Stimulated activated CD8-positive, alpha-beta memory T cell treated with anti-CD3 and anti-CD28 coated beads, Interleukin-7, amount 100 ng/mL, for 24 hours (primary cell): ENCODE measurements around the gene AGAP1.

Experiments used
- DNase-seq: peaks from one replicate; pipeline ENCODE4 v3.0.0-alpha.2; 2020; ENCODE audit warnings: low read depth

AGAP1 gene

DNA sequence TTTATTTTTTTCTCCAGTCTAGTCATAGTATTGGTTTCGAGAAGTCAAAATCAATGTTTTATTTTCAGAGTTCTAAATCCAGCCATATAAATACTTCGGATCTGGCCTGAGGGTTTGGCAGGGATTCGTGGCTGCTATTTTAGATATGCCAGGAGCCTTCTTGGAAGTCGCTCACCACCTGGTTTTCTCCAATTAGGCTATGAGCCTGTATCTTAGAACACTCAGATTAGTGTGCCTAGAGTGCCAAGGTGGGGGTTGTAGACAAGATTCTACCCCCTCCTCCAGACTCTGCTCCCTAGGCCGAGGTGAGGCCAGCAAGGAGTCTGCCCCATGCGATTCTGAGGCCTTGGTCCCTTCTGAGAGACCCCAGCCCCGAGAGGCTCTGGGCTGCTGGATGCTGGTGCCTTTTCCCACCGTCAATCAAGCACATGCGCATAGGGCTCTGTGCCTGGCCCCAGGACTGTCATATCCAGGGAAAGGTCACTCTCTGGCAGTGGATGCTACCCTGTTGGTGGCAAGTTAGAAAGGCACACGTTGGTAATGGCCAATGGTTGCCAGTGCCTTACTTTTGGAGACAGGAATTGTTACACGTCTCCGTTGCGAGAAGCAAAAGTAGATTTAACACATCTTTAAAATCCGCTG is 197.1 kb downstream of the AGAP1 start:
- no peak for DNase-seq

DNA sequence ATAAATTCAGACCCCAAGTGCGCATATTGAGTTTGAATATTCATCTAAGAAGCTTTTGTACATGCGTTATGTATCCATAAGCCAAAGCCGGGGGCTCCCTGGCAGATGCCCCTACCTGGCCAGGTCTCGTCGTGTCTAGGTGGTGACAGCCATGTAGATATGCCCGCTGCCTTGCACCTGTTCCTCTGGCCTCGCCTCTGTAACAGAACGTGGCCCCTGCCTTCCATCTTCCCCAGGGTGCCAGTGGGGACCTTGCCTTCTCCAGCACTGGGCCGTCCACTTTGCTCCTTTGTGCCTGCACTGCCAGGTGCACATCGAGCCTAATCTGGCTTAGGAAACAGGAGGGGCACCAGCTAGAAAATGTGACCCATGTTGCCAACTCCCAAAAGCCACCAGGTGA is 198.2 kb downstream of the AGAP1 start:
- no peak for DNase-seq

DNA sequence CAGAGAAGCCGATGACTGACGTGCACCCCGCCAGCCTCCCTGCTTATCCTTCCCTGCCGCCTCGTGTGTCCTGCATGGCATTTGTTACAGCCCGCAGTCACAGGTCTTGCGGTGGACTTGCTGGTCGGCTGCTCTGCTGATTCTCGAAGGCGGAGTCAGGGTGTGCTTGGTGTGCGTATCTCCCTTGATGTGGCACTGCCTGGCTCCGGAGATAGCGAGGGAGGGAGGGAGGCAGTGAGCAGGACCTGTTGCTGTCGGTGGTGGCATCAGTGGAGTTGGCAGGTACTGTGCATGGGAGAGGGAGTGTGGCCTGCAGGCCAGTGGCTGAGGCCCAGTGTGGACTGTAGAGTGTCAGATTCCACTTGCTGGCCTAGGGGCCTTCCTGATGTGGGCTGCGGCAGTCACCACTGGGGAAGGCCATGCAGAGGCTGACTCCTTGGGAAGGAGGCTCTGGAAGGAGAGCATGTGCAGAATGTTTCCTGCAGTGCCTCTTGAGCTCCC is 198.9 kb downstream of the AGAP1 start:
- DNase-seq: no peak

DNA sequence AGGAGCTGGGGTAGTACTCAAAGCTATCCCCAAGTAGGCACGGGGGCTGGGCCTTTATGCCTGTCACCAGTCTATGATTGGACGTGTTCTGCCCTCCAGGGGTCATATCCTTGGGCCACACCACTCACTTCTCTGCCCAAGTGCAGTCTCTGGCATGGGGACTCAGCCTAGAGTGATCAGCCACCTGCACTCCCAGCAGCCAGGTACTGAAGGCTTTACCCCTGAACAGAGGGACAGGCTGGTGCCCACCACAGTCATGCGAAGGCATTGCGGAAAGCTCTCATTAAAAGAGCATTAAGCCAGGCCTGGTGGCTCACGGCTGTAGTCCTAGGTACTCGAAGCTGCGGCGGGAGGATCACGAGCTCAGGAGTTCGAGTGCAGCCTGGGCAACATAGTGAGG is 199.4 kb downstream of the AGAP1 start:
- no peak for DNase-seq

DNA sequence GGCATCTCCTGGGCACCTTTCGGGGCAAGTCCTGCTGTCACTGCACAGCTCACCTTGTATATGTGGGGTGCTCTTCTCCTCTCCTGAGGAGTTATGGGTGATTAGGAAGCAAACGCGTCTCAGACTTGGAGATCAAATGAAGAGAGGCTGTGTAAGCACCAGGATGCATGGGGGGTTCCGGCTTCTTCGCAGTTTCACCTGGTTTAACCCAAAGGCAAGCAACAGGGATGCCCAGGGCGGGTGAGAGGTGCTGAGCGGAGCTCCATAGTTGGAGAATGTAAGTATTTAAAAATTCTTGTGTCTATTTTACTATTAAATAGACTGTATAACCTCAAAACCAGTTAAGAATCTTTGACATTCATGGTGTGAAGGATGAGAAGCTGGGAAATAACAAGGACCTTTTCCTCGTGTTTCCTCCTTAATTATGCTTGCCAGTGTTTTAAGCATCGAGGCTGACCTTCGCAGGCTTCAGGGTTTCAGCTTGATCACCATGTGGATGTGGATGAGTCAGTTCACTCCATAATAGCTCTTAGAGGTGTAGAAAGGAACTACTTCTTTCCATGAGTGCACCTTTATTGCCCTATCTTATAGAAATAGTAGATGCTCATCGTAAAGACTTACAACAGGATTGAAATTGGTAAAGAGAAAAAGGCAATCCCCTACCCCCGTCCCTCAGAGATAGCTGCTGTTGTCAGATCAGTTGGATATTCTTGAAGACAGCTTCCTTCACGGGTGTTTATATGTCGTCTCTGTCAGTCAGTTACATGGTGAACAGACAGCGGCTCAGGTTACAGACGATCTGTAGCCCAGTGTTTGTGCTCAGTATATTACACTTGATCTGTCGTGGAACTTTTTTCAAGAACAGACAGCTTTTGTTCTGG is 201.1 kb downstream of the AGAP1 start:
- no peak for DNase-seq

DNA sequence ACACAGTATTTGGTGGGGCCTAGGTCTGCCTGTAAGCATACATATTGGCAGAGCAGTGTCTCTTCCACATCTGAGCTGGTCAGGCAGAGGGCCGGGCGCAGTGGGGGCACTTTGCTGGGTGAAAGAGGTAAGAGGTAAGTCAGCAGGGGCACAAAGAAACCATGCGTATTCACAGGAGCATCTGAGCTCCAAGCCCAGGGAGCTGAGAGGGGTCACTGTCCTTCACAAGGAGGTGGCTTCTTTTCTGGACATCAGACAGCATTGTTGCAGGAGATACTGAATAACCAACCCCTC is 201.7 kb downstream of the AGAP1 start:
- no peak for DNase-seq

DNA sequence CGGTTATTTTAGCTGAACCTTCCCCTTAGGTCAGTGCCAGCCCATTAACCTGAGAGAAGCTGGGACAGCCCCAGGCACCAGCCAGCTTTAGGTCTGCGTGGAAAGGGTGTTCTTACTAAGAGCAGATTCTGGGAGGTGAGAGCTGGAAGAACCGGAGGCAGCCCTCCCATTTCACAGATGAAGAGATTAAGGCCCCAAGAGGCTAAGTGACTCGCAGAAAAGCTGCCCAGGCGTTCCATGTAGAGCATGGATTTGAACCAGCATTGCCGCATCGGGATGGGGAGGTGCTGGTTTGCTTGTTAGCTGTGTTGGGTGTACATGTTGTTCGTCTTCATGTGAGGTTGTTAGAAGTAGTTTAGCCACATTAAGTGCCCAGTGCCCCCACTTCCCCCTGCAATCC is 203.2 kb downstream of the AGAP1 start:
- DNase-seq: no peak

DNA sequence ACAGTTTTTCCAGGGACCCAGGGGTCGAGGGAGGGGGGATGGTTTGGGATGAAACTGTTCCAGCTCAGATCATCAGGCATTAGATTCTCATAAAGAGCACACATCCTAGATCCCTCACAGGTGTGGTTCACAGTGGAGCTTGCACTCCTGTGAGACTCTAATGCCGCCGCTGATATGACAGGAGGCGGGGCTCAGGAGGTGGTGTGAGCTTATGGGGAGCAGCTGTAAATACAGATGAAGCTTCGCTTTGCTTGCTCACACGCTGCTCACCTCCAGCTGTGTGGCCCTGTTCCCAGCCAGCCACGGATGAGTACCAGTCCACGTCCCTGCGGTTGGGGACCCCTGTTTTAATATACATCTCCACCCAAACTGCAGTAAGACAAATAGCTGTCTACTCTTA is 204.2 kb downstream of the AGAP1 start:
- DNase-seq: no peak

DNA sequence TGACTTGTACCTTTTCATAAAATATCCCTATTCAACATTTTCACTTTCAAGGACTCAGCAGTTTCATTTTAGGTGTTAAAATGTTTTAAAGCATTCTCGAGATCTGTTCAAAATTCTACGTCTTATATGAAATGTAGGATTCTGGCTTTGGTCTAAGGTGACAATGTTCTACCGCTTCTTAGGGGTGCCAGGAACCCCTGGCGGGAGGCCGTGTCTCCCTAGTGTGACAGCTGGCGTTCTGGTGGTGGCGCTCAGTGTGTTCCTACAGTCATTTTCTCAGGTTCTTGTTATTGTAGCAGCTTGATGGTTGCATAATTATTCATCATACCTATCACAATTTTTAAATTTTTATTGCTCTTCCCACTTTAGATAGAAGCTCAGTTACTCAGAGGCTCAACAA is 204.6 kb downstream of the AGAP1 start:
- DNase-seq: no peak

DNA sequence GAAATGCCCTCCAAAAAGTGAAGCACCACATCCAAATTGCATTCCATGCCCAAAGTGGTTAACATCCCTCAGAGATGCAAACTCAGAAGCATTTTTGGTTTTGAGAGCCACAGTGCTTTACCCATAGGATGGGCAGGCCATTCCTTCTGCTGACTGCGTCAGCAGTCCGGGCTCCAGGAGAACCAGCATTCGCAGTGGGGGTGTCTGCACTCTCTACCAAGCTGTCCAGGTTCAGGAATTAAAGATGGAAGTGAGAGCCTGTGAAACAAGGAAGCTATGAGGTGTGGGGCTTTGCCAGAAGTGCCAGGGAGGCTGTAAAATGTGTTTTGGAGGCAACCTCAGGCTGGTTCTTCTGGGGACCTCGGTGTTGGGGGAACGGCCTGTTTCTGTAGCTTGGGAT is 205.7 kb downstream of the AGAP1 start:
- DNase-seq: no peak

DNA sequence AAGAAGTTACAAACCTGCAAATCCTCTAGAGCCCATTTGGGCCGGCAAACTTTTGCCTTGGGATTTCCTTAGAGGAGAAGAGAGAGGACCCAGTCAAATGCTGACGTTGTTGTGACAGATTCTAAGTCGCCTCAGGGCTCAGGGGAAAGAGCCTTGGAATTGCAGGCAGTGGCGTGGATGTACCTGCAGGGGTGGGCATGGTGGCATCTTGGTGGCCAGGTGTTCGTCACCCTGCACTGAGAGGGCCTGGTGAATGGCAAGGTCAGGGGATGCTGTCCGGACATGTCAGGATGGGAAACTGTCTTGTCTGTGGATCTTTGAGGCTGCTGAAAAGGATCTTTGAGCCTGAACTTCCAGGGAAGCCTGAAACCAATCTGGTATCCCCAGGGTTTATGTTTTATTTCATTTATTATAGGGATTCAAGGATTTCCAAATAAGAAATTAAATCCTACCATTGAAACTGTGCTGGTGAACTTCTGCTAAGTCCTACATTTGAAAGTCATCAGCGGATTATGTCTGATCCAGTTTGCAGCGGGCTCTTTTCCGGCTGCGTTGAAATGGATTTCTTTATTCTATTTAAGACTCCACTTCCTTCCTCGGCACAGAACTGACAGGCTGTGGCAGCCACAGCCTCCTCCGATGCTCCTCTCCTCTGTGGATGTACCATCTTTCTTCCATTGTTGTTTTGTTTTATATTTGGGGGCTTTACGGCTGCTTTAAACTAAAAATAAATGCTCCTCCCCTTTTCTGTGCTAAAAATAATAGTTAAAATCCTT is 207.6 kb downstream of the AGAP1 start:
- DNase-seq: no peak

DNA sequence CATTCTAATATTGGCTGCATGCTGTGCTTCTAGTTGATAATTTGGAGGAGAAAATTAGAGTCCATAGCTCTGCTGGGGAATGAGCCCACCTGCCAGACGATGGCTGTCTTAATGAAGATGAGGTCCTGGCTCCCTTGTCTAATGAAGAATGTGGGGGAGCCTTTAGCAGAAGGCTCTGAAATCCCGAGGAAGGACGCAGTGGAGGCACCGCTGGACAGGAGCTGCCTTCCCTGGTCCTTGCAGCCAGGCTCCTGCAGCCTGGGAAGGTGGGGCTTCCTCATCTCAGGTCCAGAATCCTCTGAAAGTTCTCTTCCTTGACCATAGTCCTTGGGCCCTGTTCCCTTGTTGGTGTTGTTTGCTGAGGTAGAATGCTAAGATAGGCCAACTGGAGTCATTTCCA is 208.3 kb downstream of the AGAP1 start:
- no peak for DNase-seq

DNA sequence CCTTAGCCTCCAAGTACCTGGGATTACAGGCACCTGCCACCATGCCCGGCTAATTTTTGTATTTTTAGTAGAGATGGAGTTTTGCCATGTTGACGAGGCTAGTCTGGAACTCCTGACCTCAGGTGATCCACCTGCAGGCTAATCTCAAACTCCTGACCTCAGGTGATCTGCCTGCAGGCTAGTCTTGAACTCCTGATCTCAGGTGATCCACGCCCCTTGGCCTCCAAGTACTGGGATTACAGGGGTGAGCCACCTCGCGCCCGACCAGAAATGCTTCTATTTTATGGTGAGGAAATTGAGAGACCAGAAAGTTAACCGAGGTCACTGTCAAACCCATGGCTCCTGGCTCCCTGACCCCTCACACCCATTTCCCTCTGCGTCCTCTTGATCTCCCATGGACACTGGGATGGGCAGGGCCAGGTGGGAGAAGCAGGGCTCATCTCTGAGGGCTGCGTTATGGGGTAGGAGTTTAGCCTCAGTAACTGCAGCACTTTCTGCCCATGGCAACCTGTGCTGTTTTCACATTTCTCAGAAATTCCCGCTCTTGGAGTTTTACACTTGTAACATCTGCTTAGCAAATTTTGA is 210.0 kb downstream of the AGAP1 start:
- DNase-seq: no peak

DNA sequence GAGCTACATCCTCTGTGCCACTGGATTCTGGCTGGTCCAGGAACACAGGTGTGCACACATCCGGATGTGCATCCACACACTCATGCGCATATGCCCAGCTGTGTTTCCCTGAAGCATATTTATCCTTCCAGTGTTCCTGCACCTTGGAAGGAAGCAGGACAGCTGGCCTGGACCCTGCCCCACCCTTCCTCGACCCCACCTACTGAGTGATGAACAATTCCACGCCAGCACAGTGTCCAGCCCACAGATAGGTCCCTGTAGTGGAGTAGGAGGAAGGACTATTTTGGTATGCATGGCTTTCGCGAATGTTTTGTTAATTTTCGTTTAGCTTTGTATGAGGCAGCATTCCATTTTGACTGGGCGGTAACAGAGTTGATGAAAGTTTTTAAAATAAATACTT is 211.5 kb downstream of the AGAP1 start:
- no peak for DNase-seq

DNA sequence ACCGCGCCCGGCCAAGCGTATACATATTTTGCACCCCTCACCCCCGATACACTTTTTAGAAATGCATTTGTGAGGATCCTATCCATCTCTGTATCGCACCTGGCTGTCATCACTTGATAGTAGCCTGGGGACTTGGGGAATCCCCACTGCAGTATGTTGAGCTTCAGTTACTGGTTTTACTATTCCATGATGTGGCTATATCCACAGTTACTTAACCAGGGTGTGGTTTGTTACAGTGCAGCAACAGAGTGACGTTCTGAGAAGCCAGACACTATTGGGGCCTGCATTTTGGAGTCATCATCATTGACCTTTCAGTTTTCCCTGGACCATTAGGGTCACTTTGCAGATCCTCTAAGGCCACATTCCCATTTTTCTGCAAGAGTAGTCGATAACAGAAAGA is 212.7 kb downstream of the AGAP1 start:
- no peak for DNase-seq

DNA sequence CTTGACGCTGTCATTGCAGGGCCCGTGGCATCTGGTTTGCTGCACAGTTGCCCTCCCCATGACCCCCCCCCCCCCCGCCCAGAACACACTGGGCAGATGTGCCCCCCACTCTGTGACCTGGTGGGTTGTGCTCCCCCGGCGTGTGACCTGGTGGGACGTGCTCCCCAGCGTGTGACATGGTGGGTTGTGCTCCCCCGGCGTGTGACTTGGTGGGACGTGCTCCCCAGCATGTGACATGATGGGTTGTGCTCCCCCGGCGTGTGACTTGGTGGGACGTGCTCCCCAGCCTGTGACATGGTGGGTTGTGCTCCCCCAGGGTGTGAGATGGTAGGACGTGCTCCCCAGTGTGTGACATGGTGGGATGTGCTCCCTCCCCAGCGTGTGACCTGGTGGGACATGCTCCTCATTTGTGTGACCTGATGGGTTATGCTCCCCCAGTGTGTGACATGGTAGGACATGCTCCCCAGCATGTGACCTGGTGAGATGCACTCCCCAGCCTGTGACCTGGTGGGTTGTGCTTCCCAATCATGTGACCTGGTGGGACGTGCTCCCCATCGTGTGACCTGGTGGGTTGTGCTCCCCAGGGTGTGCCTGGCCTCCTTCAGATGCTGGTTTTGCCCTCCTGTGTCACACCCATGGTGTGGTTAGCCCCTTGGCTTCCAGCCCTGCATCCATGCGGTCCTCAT is 213.7 kb downstream of the AGAP1 start:
- no peak for DNase-seq

DNA sequence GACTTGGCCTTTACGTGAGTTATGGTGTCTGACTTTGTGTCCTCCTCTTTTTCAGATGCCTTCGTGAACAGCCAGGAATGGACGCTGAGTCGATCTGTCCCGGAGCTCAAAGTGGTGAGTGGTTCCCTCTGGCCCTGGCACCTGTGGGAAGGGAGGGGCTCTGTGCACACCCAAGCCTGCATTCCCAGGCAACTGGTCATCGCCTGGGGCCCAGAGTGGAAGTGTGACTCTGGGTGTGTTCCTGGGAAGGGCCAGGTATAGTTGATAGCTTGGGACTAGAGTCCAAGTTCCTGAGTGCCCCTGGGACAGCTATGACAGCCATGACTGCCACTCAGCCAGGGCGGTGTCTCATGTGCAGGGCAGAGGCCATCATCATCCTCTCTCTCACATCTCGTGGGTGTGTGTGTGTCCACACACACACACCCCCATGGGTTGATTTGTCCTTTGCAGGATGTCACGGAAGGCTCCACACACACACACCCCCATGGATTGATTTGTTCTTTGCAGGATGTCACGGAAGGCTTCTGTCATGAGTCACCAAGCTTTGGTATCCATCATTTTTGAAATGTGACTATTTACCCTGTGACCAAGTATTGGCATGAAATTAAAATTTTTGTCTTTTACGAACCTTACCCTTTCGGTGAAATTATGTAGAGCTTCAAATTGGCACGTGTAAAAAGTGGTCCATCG is 215.4 kb downstream of the AGAP1 start:
- DNase-seq: no peak

DNA sequence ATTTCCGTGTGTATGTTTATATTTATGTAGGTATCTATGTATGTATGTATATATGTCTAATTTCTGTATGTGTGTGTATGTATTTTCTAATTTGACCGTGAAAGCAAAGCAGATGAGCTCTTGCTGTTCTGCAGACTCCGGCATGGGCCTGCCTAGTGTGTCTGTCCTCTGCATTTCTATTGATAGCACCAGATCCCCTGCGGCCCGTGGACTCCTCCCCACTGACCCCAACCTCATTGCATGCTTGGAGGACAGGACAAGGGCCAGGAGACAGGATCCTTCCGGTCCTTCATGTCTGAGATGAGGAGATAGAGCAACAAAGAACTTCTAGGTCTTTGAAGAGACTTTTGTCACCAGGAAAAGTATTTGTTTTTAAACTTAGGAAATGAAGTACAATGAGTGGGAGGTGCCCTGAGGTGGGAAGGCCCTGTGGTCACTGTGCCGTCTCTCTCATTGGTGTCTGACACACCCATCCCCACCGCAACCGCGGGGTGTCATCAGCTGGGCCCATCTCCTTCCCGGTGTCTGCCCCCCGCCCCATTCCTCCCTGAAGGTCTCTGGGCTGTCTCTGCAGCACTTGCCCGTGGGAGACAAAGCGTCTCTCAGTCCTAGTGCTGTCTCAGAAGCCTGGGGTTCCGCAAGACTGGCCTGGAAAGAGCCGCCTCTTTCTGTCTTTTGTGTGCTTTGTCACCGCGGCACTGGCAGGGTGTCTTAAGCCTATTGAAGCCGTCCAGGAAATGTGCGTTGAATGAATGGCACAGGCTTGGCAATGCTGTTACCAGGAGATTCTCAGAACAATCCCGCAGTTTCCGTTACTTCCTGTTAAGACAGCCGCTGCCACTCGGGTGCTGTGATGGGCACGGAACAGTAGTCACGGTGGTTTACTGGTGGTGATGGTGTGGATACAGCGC is 216.4 kb downstream of the AGAP1 start:
- no peak for DNase-seq

DNA sequence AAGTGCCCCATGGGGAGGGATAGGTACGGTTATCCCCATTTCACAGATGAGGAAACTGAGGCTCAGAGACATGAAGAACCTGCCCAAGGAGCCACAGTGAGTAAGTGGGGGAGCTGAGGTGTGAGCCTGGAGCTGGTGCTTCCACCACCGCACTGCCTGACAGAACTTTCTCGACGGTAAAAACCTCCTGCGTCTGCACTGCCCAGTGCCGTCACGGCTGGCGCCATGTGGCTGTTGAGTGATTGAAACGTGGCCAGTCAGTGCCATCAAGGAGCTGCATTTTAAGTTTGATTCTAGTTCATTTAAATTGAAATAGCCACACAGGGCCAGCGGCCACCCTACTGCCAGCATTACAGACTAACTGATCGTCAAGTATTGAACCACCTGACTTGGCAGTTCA is 217.1 kb downstream of the AGAP1 start:
- DNase-seq: no peak

DNA sequence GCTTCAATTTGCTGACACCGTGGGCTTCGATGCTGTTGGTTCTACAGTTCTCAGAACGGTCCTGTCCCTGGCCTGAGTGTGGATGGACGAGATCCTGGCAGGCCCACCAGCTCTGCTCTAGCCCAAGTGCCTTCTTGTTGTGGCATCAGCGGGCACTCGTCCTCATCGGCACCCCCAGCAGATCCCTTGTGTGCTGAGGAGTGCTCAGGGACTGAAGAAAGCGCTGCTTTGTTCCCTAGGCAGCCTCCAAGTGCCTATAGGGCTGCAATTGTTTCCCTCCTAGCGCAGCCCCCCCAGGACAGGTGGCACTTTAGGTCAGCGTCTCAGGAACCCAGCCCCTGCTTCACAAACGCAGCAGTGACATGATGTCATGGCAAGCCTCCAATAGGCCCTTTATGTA is 217.7 kb downstream of the AGAP1 start:
- no peak for DNase-seq
